Activated T-cell treated with anti-CD3 and anti-CD28 coated beads, Interleukin-2, amount 50 U/mL, for 4 hours (primary cell): ENCODE results near the gene DAP. TPM values are rescaled to one million over a fixed set of nuclear protein-coding genes. Genes with fewer than 3 reads are reported as not detected.

Experiments
- ATAC-seq, 2 donors: fragments of 200-7000 bp; cut with Tn5 transposase; one replicate each; pipeline ENCODE4 v1.10.0; 2021
- DNase-seq: peaks from one replicate; pipeline ENCODE4 v3.0.0-alpha.2; 2020
- H3K27me3 Mint-ChIP-seq: one replicate; pipeline ENCODE4 v1.8.0; 2021; ENCODE audit warnings: low read depth, mixed read lengths
- H3K36me3 Mint-ChIP-seq: one replicate; pipeline ENCODE4 v1.8.0; 2022; ENCODE audit warnings: mixed read lengths; ENCODE audit not compliant: insufficient read depth
- H3K4me1 Mint-ChIP-seq: one replicate; pipeline ENCODE4 v1.8.0; 2021; ENCODE audit warnings: low read depth, mixed read lengths
- H3K4me3 Mint-ChIP-seq: one replicate; pipeline ENCODE4 v1.8.0; 2021; ENCODE audit warnings: mild to moderate bottlenecking, moderate library complexity, mixed read lengths
- H3K9me3 Mint-ChIP-seq: one replicate; pipeline ENCODE4 v1.8.0; 2021; ENCODE audit warnings: mixed read lengths
- total RNA-seq, 3 donors: library from RNA; stranded (reverse); gene quantifications; one replicate each; pipeline ENCODE4 v1.2.1, GENCODE V29; 2021

DAP gene
- total RNA-seq, 3 donors from 2014 or later: 40.2 to 46.1 (median 42.7) TPM

DNA sequence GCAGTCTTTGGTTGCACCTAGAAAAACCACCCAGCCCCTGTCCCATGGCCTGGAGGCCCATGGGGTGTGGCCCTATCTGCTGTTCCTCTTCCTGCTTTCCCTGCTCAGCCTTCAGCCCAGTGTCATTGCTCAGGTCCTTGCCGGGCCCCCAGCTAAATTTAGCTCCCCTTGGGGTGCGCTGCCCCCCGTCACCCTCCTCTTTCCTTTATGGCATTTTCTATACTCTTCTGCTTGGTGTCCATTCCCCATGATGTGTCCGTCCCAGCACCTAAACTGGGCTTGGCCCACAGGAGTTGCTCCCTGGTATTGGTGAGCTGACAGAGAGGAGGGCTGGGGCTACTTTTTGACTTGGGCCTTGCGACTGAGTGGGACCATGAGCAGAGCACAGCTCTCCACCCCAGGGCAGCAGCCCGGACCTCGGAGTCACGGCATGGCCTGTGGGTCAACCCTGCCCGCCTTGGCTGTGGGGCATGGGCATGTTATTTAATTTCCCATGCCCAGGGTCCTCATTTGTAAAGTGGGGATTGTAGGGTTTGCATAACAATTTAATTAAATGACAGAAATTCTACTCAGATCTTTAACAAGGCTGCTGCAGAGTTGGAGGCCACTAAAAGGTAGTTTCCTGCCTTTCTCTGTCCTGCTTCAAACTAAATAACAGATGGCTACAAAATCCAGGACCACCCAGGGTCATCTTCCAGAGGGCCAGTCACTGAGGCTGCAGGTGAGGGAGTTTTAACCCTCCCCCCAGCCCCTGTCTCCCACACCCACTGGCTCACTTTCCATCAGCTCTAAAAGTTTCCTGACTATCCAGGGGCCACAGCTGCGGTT, 98.2 kb downstream of the DAP start:
- Mint-ChIP-seq H3K36me3 (peaks cover 3% of the 10 kb centered on the region), H3K4me3 (no peak overlapping the region), H3K27me3 (no peaks in the 10 kb centered on the region), H3K9me3 (no peaks in the 10 kb centered on the region), H3K4me1 (no peaks in the 10 kb centered on the region)
- DNase-seq (no peak), ATAC-seq (no peak)

DNA sequence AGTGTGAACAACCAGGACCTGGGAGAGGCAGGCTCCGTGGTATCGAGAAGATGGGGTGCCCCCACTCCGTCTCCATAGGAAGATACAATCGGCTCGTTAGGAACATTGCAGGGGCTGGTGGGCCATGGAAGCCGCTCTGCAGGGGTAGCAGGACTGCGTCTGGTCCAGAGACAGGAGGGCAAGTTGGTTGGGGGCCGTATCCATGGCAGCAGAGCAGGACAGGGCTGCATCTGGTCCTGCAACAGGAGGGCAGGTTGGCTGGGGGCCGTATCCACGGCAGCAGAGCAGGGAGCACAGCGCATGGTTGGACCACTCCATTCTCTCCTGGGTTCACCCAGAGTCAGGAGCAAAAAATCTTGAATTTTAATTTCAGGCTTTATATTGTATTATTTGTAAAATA, 99.0 kb downstream of the DAP start:
- no peak for ATAC-seq
- no peaks in the 10 kb centered on the region for H3K4me1 Mint-ChIP-seq

GRCh38 chr5:10661401-10661800, 99.6 kb downstream of the DAP start:
- no peak for DNase-seq
- Mint-ChIP-seq H3K36me3 (peaks cover 3% of the 10 kb centered on the region), H3K27me3 (no peaks in the 10 kb centered on the region), H3K9me3 (no peaks in the 10 kb centered on the region), H3K4me3 (no peak overlapping the region), H3K4me1 (no peaks in the 10 kb centered on the region)
- no peak for ATAC-seq

More for the DNA sequence above, 99.0 kb downstream of the DAP start:
- DNase-seq: no peak
- Mint-ChIP-seq H3K4me3 (no peak overlapping the region), H3K36me3 (peaks cover 3% of the 10 kb centered on the region), H3K9me3 (no peaks in the 10 kb centered on the region), H3K27me3 (no peaks in the 10 kb centered on the region)

- no peak overlapping the region for H3K4me3 Mint-ChIP-seq
- ATAC-seq: no peak
- peaks cover 3% of the 10 kb centered on the region for H3K36me3 Mint-ChIP-seq
- no peaks in the 10 kb centered on the region for H3K9me3 Mint-ChIP-seq
- no peak for DNase-seq
- H3K27me3 Mint-ChIP-seq: no peaks in the 10 kb centered on the region
- no peaks in the 10 kb centered on the region for H3K4me1 Mint-ChIP-seq
Observed at GRCh38 chr5:10660720-10661387, 100.2 kb downstream of the DAP start.

DNA sequence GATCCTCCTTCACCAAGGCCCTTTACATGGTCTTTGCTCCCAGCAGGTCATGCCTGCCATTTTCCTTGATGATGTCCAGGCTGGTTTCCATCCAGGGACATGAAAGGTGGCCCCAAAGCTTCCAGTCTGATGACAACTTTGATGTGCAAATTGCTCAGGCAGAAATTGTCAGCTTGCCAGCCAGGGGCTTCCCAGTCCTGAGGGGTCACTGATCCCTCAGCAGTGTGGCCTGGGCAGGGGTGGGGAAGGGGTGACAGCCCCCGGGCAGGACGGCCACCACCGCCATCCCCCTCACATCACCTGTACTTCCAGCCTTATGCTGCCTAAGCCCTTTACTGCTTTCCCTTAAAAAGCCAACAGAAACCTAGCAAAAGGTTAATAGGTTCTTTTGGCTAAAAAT, 100.9 kb downstream of the DAP start:
- DNase-seq: no peak
- ATAC-seq: no peak
- H3K36me3 Mint-ChIP-seq: peaks cover 3% of the 10 kb centered on the region
- H3K27me3 Mint-ChIP-seq: no peaks in the 10 kb centered on the region
- H3K4me1 Mint-ChIP-seq: no peaks in the 10 kb centered on the region
- no peak overlapping the region for H3K4me3 Mint-ChIP-seq
- H3K9me3 Mint-ChIP-seq: no peaks in the 10 kb centered on the region

- DNase-seq (no peak), ATAC-seq (no peak)
- Mint-ChIP-seq H3K36me3 (peaks cover 5% of the 10 kb centered on the region), H3K4me1 (no peaks in the 10 kb centered on the region), H3K4me3 (no peak overlapping the region), H3K27me3 (no peaks in the 10 kb centered on the region), H3K9me3 (no peaks in the 10 kb centered on the region)
Observed at GRCh38 chr5:10658265-10658664, 102.8 kb downstream of the DAP start.

DNA sequence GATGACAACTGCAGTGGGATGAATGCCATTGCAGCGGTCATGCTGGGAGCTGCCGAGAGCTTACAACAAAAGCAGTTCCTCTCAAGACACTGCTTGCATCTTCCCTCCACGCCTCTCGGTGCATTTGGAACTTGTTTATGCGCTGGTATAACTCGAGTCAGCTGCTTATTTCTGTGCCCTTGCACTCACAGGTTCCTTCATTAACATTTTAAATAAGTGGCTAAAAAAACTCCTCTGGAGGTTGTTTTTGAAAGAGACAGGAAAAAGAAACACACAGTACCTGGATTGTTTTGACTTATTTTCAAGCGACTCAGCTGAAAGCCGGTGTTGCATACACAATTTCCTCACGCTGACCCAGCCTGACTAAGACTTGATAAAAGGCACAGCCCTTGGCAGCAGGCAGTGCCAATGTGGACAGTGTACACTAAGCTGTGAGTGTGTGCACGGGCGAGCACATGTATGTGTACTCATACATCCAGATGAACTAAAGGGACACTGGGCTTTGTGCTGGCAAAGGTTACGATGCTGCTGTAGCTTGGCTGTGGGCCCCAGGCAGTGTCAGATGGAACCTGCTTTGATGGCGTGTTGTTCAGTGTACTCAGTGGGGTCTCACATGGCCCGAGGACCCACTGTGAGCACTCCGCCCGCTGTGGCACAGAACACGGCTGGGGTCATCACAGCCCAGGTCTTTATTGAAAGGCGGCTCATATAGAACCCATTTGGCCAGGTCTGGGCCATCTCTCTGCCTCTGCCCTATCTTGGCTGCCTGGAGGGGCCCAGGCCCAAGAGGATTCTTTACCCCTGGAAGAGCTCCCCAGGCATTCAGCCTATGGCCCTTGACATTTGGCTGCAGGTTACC, 104.8 kb downstream of the DAP start:
- DNase-seq (no peak), ATAC-seq (no peak)
- H3K4me1 Mint-ChIP-seq: no peaks in the 10 kb centered on the region
- peaks cover 5% of the 10 kb centered on the region for H3K36me3 Mint-ChIP-seq
- no peaks in the 10 kb centered on the region for H3K9me3 Mint-ChIP-seq
- no peak overlapping the region for H3K4me3 Mint-ChIP-seq
- H3K27me3 Mint-ChIP-seq: no peaks in the 10 kb centered on the region

- DNase-seq: no peak
- Mint-ChIP-seq H3K9me3 (no peaks in the 10 kb centered on the region), H3K36me3 (peaks cover 5% of the 10 kb centered on the region), H3K27me3 (no peaks in the 10 kb centered on the region), H3K4me1 (no peaks in the 10 kb centered on the region), H3K4me3 (no peak overlapping the region)
- ATAC-seq: no peak
Observed at GRCh38 chr5:10655161-10655971, 105.7 kb downstream of the DAP start.

DNA sequence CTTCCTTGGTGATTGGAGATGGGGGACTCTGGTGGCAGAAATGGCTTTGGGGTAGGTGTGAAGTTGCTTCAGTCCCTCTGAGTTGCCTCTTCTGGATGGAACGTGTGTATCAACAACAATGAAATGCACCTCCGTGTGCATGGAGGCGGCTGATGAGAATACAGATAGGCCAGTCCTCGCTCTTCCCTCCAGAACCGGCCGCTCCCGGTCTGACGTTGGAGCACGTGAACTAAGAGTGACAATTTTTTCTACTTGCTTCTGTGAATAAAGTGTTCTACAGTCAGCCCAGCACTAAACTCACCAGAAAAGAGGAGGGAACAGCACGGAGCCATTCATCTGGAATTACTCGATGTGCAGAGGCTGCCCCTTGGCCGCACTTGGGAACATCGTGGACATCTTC, 106.5 kb downstream of the DAP start:
- Mint-ChIP-seq H3K9me3 (no peaks in the 10 kb centered on the region), H3K27me3 (no peaks in the 10 kb centered on the region), H3K36me3 (peaks cover 5% of the 10 kb centered on the region), H3K4me1 (no peaks in the 10 kb centered on the region), H3K4me3 (no peak overlapping the region)
- DNase-seq (no peak), ATAC-seq (no peak)

GRCh38 chr5:10653751-10654400, 107.2 kb downstream of the DAP start:
- ATAC-seq (no peak), DNase-seq (no peak)
- no peak overlapping the region for H3K4me3 Mint-ChIP-seq

DNA sequence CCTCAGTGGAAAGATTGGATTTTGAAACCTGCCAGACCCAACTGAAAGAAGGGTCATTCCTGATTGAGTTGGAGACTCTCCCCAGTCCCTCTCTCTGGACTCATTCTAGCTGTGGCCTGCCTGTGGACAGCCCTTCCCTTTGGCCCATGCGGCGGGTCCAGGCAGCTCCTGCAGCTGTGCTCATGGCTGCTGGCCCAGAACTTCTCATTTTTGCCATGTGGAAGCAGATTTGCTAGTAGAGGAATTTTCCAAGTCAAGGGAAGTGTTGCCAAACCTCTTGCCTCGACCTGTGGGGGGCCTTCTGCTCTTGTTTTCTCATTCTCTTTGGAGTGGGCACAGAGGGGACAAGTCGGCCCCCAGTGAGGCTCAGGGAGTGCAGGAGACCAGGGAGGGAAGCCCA, 108.0 kb downstream of the DAP start:
- Mint-ChIP-seq H3K36me3 (peaks cover 2% of the 10 kb centered on the region), H3K4me1 (no peaks in the 10 kb centered on the region), H3K9me3 (no peaks in the 10 kb centered on the region), H3K27me3 (no peaks in the 10 kb centered on the region), H3K4me3 (no peak overlapping the region)
- no peak for ATAC-seq
- DNase-seq: no peak

More at GRCh38 chr5:10653751-10654400, 107.2 kb downstream of the DAP start:
- no peaks in the 10 kb centered on the region for H3K9me3 Mint-ChIP-seq
- H3K4me1 Mint-ChIP-seq: no peaks in the 10 kb centered on the region
- peaks cover 5% of the 10 kb centered on the region for H3K36me3 Mint-ChIP-seq
- no peaks in the 10 kb centered on the region for H3K27me3 Mint-ChIP-seq

DNA sequence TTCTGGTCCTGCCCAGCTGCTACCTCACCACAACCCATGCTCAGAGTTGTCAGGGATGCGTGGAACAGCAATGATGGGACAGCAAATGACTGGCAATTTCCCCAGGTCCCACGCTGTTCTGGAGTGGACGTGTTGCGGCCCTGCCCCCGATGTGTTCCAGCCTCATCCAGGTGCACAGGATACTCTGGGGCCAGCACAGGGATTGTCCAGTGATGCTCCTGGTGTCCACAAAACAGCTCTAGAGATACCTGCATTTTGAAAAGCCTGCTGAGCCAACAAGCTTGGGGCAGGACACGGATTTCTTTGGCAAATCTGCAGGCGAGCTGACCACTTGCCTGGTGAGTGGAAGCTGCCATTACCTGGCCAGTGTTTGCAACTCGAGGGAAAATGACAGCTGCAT, 108.4 kb downstream of the DAP start:
- no peaks in the 10 kb centered on the region for H3K9me3 Mint-ChIP-seq
- peaks cover 2% of the 10 kb centered on the region for H3K36me3 Mint-ChIP-seq
- no peaks in the 10 kb centered on the region for H3K4me1 Mint-ChIP-seq
- H3K4me3 Mint-ChIP-seq: no peak overlapping the region
- H3K27me3 Mint-ChIP-seq: no peaks in the 10 kb centered on the region
- ATAC-seq (no peak), DNase-seq (no peak)

DNA sequence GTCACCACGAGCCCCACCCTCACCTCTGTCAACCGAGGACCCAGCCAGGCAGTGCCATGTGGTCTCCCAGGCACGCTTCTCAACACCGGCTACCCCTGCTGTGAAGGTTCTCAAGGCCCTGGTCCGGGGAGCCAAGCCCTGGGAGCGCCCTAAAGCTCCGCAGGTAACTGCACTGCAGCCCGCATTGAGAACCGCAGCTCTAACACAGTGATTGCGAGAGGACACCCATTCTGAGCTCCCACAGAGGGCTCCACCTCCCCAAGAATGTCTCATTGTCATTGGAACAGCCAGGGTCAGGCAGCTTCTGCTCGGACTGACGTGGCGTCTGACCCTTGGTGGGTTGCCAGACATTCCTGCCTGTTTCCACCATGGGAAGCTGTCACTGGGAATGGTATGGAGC, 108.9 kb downstream of the DAP start:
- DNase-seq (no peak), ATAC-seq (no peak)
- no peaks in the 10 kb centered on the region for H3K4me1 Mint-ChIP-seq
- peaks cover 2% of the 10 kb centered on the region for H3K36me3 Mint-ChIP-seq
- no peak overlapping the region for H3K4me3 Mint-ChIP-seq
- H3K9me3 Mint-ChIP-seq: no peaks in the 10 kb centered on the region
- no peaks in the 10 kb centered on the region for H3K27me3 Mint-ChIP-seq
